MM.1S (cell line): ENCODE data around the gene PITPNM2.

Experiments used
- DNase-seq: peaks from one replicate; pipeline ENCODE4 v3.0.0-alpha.2; 2015
- H2AFZ ChIP-seq: fragments of 300-600 bp; sonication (generic); 2 replicates; pipeline ENCODE4 v1.6.0; 2016; ENCODE audit warnings: antibody characterized with exemption, low read length
- H3F3A ChIP-seq: fragments of 300-600 bp; sonication (generic); 2 replicates; pipeline ENCODE4 v1.6.1; 2016; ENCODE audit warnings: mild to moderate bottlenecking, antibody characterized with exemption, low read length, moderate library complexity, mixed read lengths; ENCODE audit not compliant: insufficient read depth
- H3K27ac ChIP-seq: fragments of 300-600 bp; sonication (generic); 2 replicates; pipeline ENCODE4 v1.5.1; 2016; ENCODE audit warnings: mild to moderate bottlenecking, low read length
- H3K27me3 ChIP-seq: fragments of 300-600 bp; sonication (generic); replicated peaks from 2 replicates; pipeline ENCODE4 v1.6.0; 2016; ENCODE audit warnings: low read length; ENCODE audit not compliant: insufficient read depth
- H3K36me3 ChIP-seq: fragments of 300-600 bp; sonication (generic); replicated peaks from 2 replicates; pipeline ENCODE4 v1.6.1; 2016; ENCODE audit warnings: mild to moderate bottlenecking, low read length, mixed read lengths; ENCODE audit not compliant: insufficient read depth
- H3K4me1 ChIP-seq: fragments of 300-600 bp; sonication (generic); 2 replicates; pipeline ENCODE4 v1.6.1; 2016; ENCODE audit warnings: low read length, mixed read lengths
- H3K4me2 ChIP-seq: fragments of 300-600 bp; sonication (generic); 2 replicates; pipeline ENCODE4 v1.6.0; 2016; ENCODE audit warnings: low read depth, low read length
- H3K4me3 ChIP-seq: fragments of 300-600 bp; sonication (generic); 2 replicates; pipeline ENCODE4 v1.5.1; 2016; ENCODE audit warnings: low read length, mixed read lengths
- H3K79me2 ChIP-seq: fragments of 300-600 bp; sonication (generic); 2 replicates; pipeline ENCODE4 v1.6.1; 2016; ENCODE audit warnings: mixed run types, low read length, mixed read lengths
- H3K9ac ChIP-seq: fragments of 300-600 bp; sonication (generic); 2 replicates; pipeline ENCODE4 v1.6.1; 2016; ENCODE audit warnings: low read length, mixed read lengths
- H3K9me2 ChIP-seq: fragments of 300-600 bp; sonication (generic); replicated peaks from 2 replicates; pipeline ENCODE4 v1.6.1; 2016; ENCODE audit warnings: mild to moderate bottlenecking, low read length, mixed read lengths; ENCODE audit not compliant: insufficient read depth
- H3K9me3 ChIP-seq: fragments of 300-600 bp; sonication (generic); replicated peaks from 2 replicates; pipeline ENCODE4 v1.6.1; 2016; ENCODE audit warnings: mild to moderate bottlenecking, low read length, mixed read lengths; ENCODE audit not compliant: insufficient read depth
- H4K20me1 ChIP-seq: fragments of 300-600 bp; sonication (generic); 2 replicates; pipeline ENCODE4 v1.6.1; 2016; ENCODE audit warnings: mild to moderate bottlenecking, low read length, moderate library complexity, mixed read lengths; ENCODE audit not compliant: insufficient read depth
- CTCF ChIP-seq: fragments of 300-600 bp; sonication (generic); IDR thresholded peaks from 2 replicates; pipeline ENCODE4 v1.5.1; 2016; ENCODE audit warnings: antibody characterized with exemption, low read length, mixed read lengths
- EZH2 ChIP-seq: fragments of 300-600 bp; sonication (generic); optimal IDR thresholded peaks from 2 replicates; pipeline ENCODE3; 2017; ENCODE audit warnings: low read depth, mild to moderate bottlenecking, antibody characterized with exemption, low read length, mixed read lengths
- EZH2phosphoT487 ChIP-seq: fragments of 300-600 bp; sonication (generic); IDR thresholded peaks from 2 replicates; pipeline ENCODE4 v1.6.1; 2018; ENCODE audit warnings: antibody characterized with exemption, low read length

Gene PITPNM2

DNA sequence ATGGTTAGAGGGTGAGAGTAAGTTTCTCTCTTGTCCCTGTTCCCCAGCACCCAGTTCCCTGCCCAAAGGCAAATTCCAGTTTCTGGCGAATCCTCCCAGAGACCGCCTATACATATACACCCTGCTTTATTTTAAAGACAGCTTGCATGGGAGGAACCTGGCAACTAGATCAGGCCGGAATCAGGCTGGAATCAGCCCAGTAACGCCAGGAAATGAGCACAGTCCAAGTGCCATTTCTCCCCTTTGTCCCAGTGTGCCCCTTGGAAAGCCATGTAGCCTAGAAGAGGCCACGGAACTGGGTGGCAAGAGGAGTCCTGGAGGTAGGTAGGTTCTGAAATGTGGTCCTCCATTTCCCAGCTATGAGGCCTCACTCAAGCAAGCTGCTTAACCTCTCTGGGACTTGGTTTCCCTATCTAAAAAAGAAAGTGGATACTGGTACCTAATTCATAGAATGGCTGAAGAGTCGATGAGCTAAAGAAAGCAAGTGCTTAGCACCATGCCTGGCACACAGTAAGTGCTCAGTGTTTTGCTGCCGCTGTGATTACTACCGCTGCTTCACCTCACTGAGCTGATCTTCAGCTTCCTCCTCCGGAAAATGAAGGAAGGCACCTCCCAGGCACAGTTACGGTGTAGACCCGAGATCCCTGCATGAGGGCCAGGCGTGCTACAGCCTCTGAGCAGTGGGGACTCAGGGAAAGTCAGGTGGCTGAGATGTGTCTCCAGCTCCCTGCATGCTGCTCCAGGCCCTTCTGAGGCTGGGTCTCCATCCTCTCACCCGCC, 36.4 kb downstream of the PITPNM2 start:
- H3K9me2 ChIP-seq: no peaks in the 10 kb centered on the region

GRCh38 chr12:123113026-123113425, 37.9 kb downstream of the PITPNM2 start:
- Histone ChIP-seq H3K9me3 (no peaks in the 10 kb centered on the region), H4K20me1 (no peaks in the 10 kb centered on the region), H3K27ac (no peak overlapping the region), H3K4me3 (no peak overlapping the region), H3K36me3 (no peaks in the 10 kb centered on the region), H3K79me2 (no peaks in the 10 kb centered on the region), H2AFZ (no peak overlapping the region), H3K9ac (no peak overlapping the region), H3K4me1 (no peaks in the 10 kb centered on the region), H3F3A (no peaks in the 10 kb centered on the region), H3K9me2 (no peaks in the 10 kb centered on the region), H3K4me2 (no peak overlapping the region), H3K27me3 (no peaks in the 10 kb centered on the region)
- TF ChIP-seq CTCF: no peak
- no peak for TF ChIP-seq EZH2phosphoT487
- TF ChIP-seq EZH2: no peak
- DNase-seq: no peak

More for the DNA sequence above, 36.4 kb downstream of the PITPNM2 start:
- Histone ChIP-seq H3F3A (peaks cover under 1% of the 10 kb centered on the region; the same call in 1 of the 2 replicates), H3K9ac (no peak overlapping the region), H3K4me2 (no peak overlapping the region), H3K4me3 (no peak overlapping the region), H3K27ac (no peak overlapping the region), H4K20me1 (no peaks in the 10 kb centered on the region), H3K79me2 (no peaks in the 10 kb centered on the region), H3K27me3 (no peaks in the 10 kb centered on the region), H3K4me1 (no peaks in the 10 kb centered on the region), H3K9me3 (no peaks in the 10 kb centered on the region), H2AFZ (no peak overlapping the region), H3K36me3 (no peaks in the 10 kb centered on the region)
- TF ChIP-seq CTCF (no peak), EZH2 (no peak), EZH2phosphoT487 (no peak)
- DNase-seq: no peak

- Histone ChIP-seq H4K20me1 (no peaks in the 10 kb centered on the region), H3F3A (no peaks in the 10 kb centered on the region), H3K9me3 (no peaks in the 10 kb centered on the region), H2AFZ (no peak overlapping the region), H3K27me3 (no peaks in the 10 kb centered on the region), H3K4me3 (no peak overlapping the region), H3K79me2 (no peaks in the 10 kb centered on the region), H3K9me2 (no peaks in the 10 kb centered on the region), H3K27ac (no peak overlapping the region), H3K9ac (no peak overlapping the region), H3K4me2 (no peak overlapping the region), H3K4me1 (peaks cover 9% of the 10 kb centered on the region), H3K36me3 (no peaks in the 10 kb centered on the region)
- no peak for DNase-seq
- TF ChIP-seq CTCF: no peak
- TF ChIP-seq EZH2: no peak
- no peak for TF ChIP-seq EZH2phosphoT487
Measured at GRCh38 chr12:123111498-123112165, 39.3 kb downstream of the PITPNM2 start.
